ENCODE data around the gene CDH18.

- no peak for TF ChIP-seq POLR2A (IDR thresholded peaks at IDR 0.05)
- TF ChIP-seq CTCF (IDR thresholded peaks at IDR 0.05) = no peak
- TF ChIP-seq POLR2AphosphoS5 (IDR thresholded peaks at IDR 0.05) = no peak
These were observed 47.8 kb downstream of the CDH18 start for GRCh38 chr5:19940192-19940591.
